HG03045 (cell line): ENCODE data around the gene PAMR1.

Experiments used
- ATAC-seq: cut with Tn5 transposase; IDR thresholded peaks from one replicate; pipeline ENCODE4 v1.9.1; 2021; ENCODE audit warnings: mild to moderate bottlenecking, moderate library complexity; ENCODE audit not compliant: unreplicated experiment

PAMR1 gene

GRCh38 chr11:35461917-35462538 lies 63.4 kb downstream of the PAMR1 start:
- no peak for ATAC-seq

GRCh38 chr11:35459489-35459888 lies 65.9 kb downstream of the PAMR1 start:
- ATAC-seq, result no peak

- ATAC-seq, result no peak
Measured at GRCh38 chr11:35458846-35459245, 66.6 kb downstream of the PAMR1 start.

GRCh38 chr11:35454362-35454761 lies 71.1 kb downstream of the PAMR1 start:
- ATAC-seq, result no peak

- no peak for ATAC-seq
Measured at GRCh38 chr11:35436581-35437250, 88.7 kb downstream of the PAMR1 start.

- no peak for ATAC-seq
Measured at GRCh38 chr11:35433588-35433987, 91.8 kb downstream of the PAMR1 start.

- no peak for ATAC-seq
Measured at GRCh38 chr11:35432464-35432863, 93.0 kb downstream of the PAMR1 start.

- no peak for ATAC-seq
Measured at GRCh38 chr11:35427071-35427470, 98.3 kb downstream of the PAMR1 start.

- no peak for ATAC-seq
Measured at GRCh38 chr11:35426351-35426750, 99.1 kb downstream of the PAMR1 start.

- no peak for ATAC-seq
Measured at GRCh38 chr11:35425603-35426212, 99.7 kb downstream of the PAMR1 start.

- no peak for ATAC-seq
Measured at GRCh38 chr11:35424157-35424940, 101.1 kb downstream of the PAMR1 start.

- no peak for ATAC-seq
Measured at GRCh38 chr11:35420371-35420770, 105.0 kb downstream of the PAMR1 start.

- no peak for ATAC-seq
Measured at GRCh38 chr11:35419830-35420333, 105.5 kb downstream of the PAMR1 start.

- no peak for ATAC-seq
Measured at GRCh38 chr11:35419184-35419829, 106.1 kb downstream of the PAMR1 start, which contains the start of gene SLC1A2. TSS of gene SLC1A2 (minus strand) at chr11:35419558. CDS start at chr11:35418966, 592 bp downstream.

- no peak for ATAC-seq
Measured at GRCh38 chr11:35418282-35419183, 106.9 kb downstream of the PAMR1 start.

- no peak for ATAC-seq
Measured at GRCh38 chr11:35415487-35415886, 109.9 kb downstream of the PAMR1 start.

- ATAC-seq, result no peak
Measured at GRCh38 chr11:35414776-35415175, 110.6 kb downstream of the PAMR1 start.

- ATAC-seq, result no peak
Measured at GRCh38 chr11:35414311-35414710, 111.1 kb downstream of the PAMR1 start.

- no peak for ATAC-seq
Measured at GRCh38 chr11:35413598-35413997, 111.8 kb downstream of the PAMR1 start.

GRCh38 chr11:35412285-35412684 lies 113.1 kb downstream of the PAMR1 start:
- ATAC-seq, result no peak
